Measurements from ENCODE around the gene PIK3R4.

- TF ChIP-seq POLR2A (IDR thresholded peaks at IDR 0.05; ENCODE audit: low read depth, low read length) (no peak), TAF1 (IDR thresholded peaks at IDR 0.05; ENCODE audit: borderline replicate concordance, low read depth, low read length) (no peak), POLR2AphosphoS5 (IDR thresholded peaks at IDR 0.05; ENCODE audit: low read depth, low read length) (no peak)
These were observed 34.9 kb downstream of the PIK3R4 start for GRCh38 chr3:130711565-130712324.

Data from GM12892 (cell line).